H1 (cell line): Measurements from ENCODE around the gene DUSP21. TPM values are rescaled to one million over a fixed set of nuclear protein-coding genes. Genes with fewer than 3 reads are reported as not detected.

Source experiments
- CTCF ChIA-PET: fragments of 300-600 bp; sonication (Branson Sonifier 250); formaldehyde crosslinking; loops from one replicate; lab custom pipeline; 2021; ENCODE audit not compliant: partially characterized antibody; lab: Charles Lee
- POLR2A ChIA-PET: fragments of 300-600 bp; sonication (Branson Sonifier 250); formaldehyde crosslinking; loops from one replicate; lab custom pipeline; 2021; ENCODE audit warnings: inconsistent platforms; ENCODE audit not compliant: partially characterized antibody; lab: Charles Lee
- DNase-seq, 2 experiments: peaks; one replicate each; pipeline versions ENCODE4 v3.0.0 to v3.0.0-alpha.2; 2010 to 2022; ENCODE audit warnings: low spot score in 2 of 2, low read depth in 1 of 2, mixed read lengths in 1 of 2
- FAIRE-seq: peaks from 2 replicates; lab custom pipeline; 2011; peaks lifted over from hg19 to GRCh38; lab: Jason Lieb, UNC
- H2AFZ ChIP-seq: 2 replicates; pipeline ENCODE4 v1.8.1; 2012; ENCODE audit warnings: low read length, inconsistent platforms
- H2AK5ac ChIP-seq: 2 replicates; pipeline ENCODE4 v1.6.1; 2013; ENCODE audit warnings: low read depth, low read length
- H2BK120ac ChIP-seq: replicated peaks from 2 replicates; pipeline ENCODE3; 2013; ENCODE audit warnings: low read depth, low read length, inconsistent platforms
- H2BK12ac ChIP-seq: 2 replicates; pipeline ENCODE4 v1.6.1; 2013; ENCODE audit warnings: low read depth, low read length
- H2BK15ac ChIP-seq: 2 replicates; pipeline ENCODE4 v1.6.1; 2013; ENCODE audit warnings: low read length
- H2BK20ac ChIP-seq: 2 replicates; pipeline ENCODE4 v1.6.1; 2013; ENCODE audit warnings: low read length
- H2BK5ac ChIP-seq: 2 replicates; pipeline ENCODE4 v1.6.1; 2013; ENCODE audit warnings: low read depth, low read length
- H3K14ac ChIP-seq: 2 replicates; pipeline ENCODE4 v1.6.1; 2013; ENCODE audit warnings: inconsistent platforms; ENCODE audit not compliant: insufficient read length
- H3K18ac ChIP-seq: 2 replicates; pipeline ENCODE4 v1.6.1; 2013; ENCODE audit warnings: low read length; ENCODE audit errors: extremely low read depth
- H3K23ac ChIP-seq: 2 replicates; pipeline ENCODE4 v1.6.1; 2013; ENCODE audit warnings: inconsistent platforms; ENCODE audit not compliant: insufficient read length
- H3K23me2 ChIP-seq: 2 replicates; pipeline ENCODE4 v1.6.1; 2013; ENCODE audit warnings: low read depth, low read length
- H3K27ac ChIP-seq: 2 replicates; pipeline ENCODE4 v1.6.1; 2011; ENCODE audit warnings: low read depth, low read length, inconsistent platforms
- H3K27me3 ChIP-seq, 4 experiments: replicated peaks in 1 of 4; 1 replicate in 1 of 4; 2 replicates in 3 of 4; pipeline versions ENCODE4 v1.6.1 to v1.8.1; 2011 to 2013; ENCODE audit warnings: low read length in 3 of 4, mild to moderate bottlenecking in 3 of 4, inconsistent platforms in 2 of 4, mixed read lengths in 2 of 4, moderate library complexity in 1 of 4; ENCODE audit not compliant: control insufficient read depth in 3 of 4, insufficient read depth in 3 of 4; ENCODE audit errors: extremely low read depth in 1 of 4
- H3K36me3 ChIP-seq, 4 experiments: 2 replicates each; pipeline versions ENCODE4 v1.6.1 to v1.8.1; 2011 to 2013; ENCODE audit warnings: mild to moderate bottlenecking in 4 of 4, low read length in 3 of 4, moderate library complexity in 2 of 4, control low read depth in 1 of 4, inconsistent platforms in 1 of 4; ENCODE audit not compliant: insufficient read depth in 4 of 4, control insufficient read depth in 2 of 4
- H3K4ac ChIP-seq: replicated peaks from 2 replicates; pipeline ENCODE3; 2013; ENCODE audit warnings: low read length, low read depth, mixed read lengths, inconsistent platforms; ENCODE audit not compliant: insufficient read length
- H3K4me1 ChIP-seq, 4 experiments: replicated peaks in 1 of 4; 1 replicate in 1 of 4; 2 replicates in 3 of 4; pipeline versions ENCODE4 v1.6.1 to v1.8.1; 2011 to 2013; ENCODE audit warnings: low read length in 3 of 4, inconsistent platforms in 2 of 4, mixed read lengths in 1 of 4; ENCODE audit not compliant: insufficient read depth in 4 of 4, control insufficient read depth in 3 of 4
- H3K4me2 ChIP-seq, 2 experiments: 2 replicates each; pipeline versions ENCODE4 v1.6.1 to v1.8.1; 2011 to 2013; ENCODE audit warnings: low read depth in 2 of 2, low read length in 2 of 2, control low read depth in 1 of 2, inconsistent platforms in 1 of 2, mild to moderate bottlenecking in 1 of 2; ENCODE audit not compliant: insufficient read depth in 1 of 2
- H3K4me3 ChIP-seq, 4 experiments: fragments of 200-600, 300-600 bp in 1 of 4; sonication (generic), shearing (Covaris generic), sonication (Bioruptor Twin) in 1 of 4; 2 replicates each; pipeline versions ENCODE4 v1.5.1 to v1.8.1; 2011 to 2016; ENCODE audit warnings: low read length in 4 of 4, low read depth in 3 of 4, control low read depth in 2 of 4, inconsistent platforms in 2 of 4, mild to moderate bottlenecking in 2 of 4, mixed read lengths in 1 of 4, moderate library complexity in 1 of 4; ENCODE audit not compliant: insufficient read depth in 2 of 4; ENCODE audit errors: extremely low read depth in 1 of 4
- H3K56ac ChIP-seq: replicated peaks from 2 replicates; pipeline ENCODE3; 2013; ENCODE audit warnings: low read depth, mild to moderate bottlenecking, mixed read lengths, low read length, inconsistent platforms; ENCODE audit not compliant: insufficient read length
- H3K79me1 ChIP-seq: 2 replicates; pipeline ENCODE4 v1.6.1; 2013; ENCODE audit warnings: low read depth, low read length, control low read depth
- H3K79me2 ChIP-seq, 2 experiments: 2 replicates each; pipeline versions ENCODE4 v1.6.1 to v1.8.1; 2012 to 2013; ENCODE audit warnings: low read length in 2 of 2, mild to moderate bottlenecking in 2 of 2, inconsistent platforms in 1 of 2; ENCODE audit not compliant: insufficient read depth in 2 of 2, control insufficient read depth in 1 of 2
- H3K9ac ChIP-seq, 4 experiments: replicated peaks in 1 of 4; 1 replicate in 1 of 4; 2 replicates in 3 of 4; pipeline versions ENCODE4 v1.6.1 to v1.8.1; 2011 to 2013; ENCODE audit warnings: low read depth in 3 of 4, low read length in 3 of 4, control low read depth in 2 of 4, mild to moderate bottlenecking in 2 of 4, moderate library complexity in 2 of 4, inconsistent platforms in 1 of 4; ENCODE audit errors: extremely low read depth in 1 of 4
- H3K9me3 ChIP-seq, 2 experiments: 2 replicates each; pipeline versions ENCODE4 v1.6.1 to v1.8.1; 2012 to 2013; ENCODE audit warnings: mild to moderate bottlenecking in 2 of 2, moderate library complexity in 2 of 2, control low read depth in 1 of 2, inconsistent platforms in 1 of 2, low read depth in 1 of 2, low read length in 1 of 2, mixed read lengths in 1 of 2; ENCODE audit not compliant: insufficient read depth in 2 of 2
- H4K20me1 ChIP-seq, 2 experiments: replicated peaks in 1 of 2; 2 replicates each; pipeline versions ENCODE3 to v1.8.1; 2011 to 2013; ENCODE audit warnings: inconsistent platforms in 2 of 2, low read length in 2 of 2, mild to moderate bottlenecking in 1 of 2; ENCODE audit not compliant: insufficient read depth in 2 of 2, control insufficient read depth in 1 of 2
- H4K5ac ChIP-seq: 2 replicates; pipeline ENCODE4 v1.6.1; 2013; ENCODE audit warnings: low read length, low read depth, mixed read lengths, inconsistent platforms; ENCODE audit not compliant: insufficient read length
- H4K8ac ChIP-seq: 2 replicates; pipeline ENCODE4 v1.8.0; 2013; ENCODE audit warnings: mild to moderate bottlenecking, moderate library complexity, low read length, inconsistent platforms; ENCODE audit not compliant: insufficient read depth; ENCODE audit errors: extremely low read depth
- H4K91ac ChIP-seq: replicated peaks from 2 replicates; pipeline ENCODE3; 2013; ENCODE audit warnings: low read length, mixed read lengths, inconsistent platforms; ENCODE audit not compliant: insufficient read length
- CBX5 ChIP-seq: fragments of 300-800, 300-1000 bp; sonication (generic); IDR thresholded peaks from 2 replicates; pipeline ENCODE4 v1.7.1; 2016; ENCODE audit warnings: antibody characterized with exemption, low read length, low read depth
- CBX8 ChIP-seq: fragments of 300-800, 300-1000 bp; sonication (generic); IDR thresholded peaks from 2 replicates; pipeline ENCODE4 v1.7.1; 2016; ENCODE audit warnings: low read depth, low read length, borderline replicate concordance
- KDM4A ChIP-seq: IDR thresholded peaks from one replicate; pipeline ENCODE4 v1.7.1; 2012; ENCODE audit warnings: low read depth, mild to moderate bottlenecking, moderate library complexity, low read length, inconsistent platforms; ENCODE audit not compliant: severe bottlenecking
- KDM5A ChIP-seq: fragments of 200-600 bp; IDR thresholded peaks from 2 replicates; pipeline ENCODE4 v1.7.1; 2012; ENCODE audit warnings: mild to moderate bottlenecking, low read length, inconsistent platforms, mixed read lengths
- NRF1 ChIP-seq: IDR thresholded peaks from 2 replicates; pipeline ENCODE4 v1.6.1; 2011; ENCODE audit warnings: mild to moderate bottlenecking, low read depth, low read length, improper control_type of control experiment
- PHF8 ChIP-seq: fragments of 200-600 bp; sonication (generic); conservative IDR thresholded peaks from 2 replicates; pipeline ENCODE4 v1.7.1; 2012; ENCODE audit warnings: low read depth, mild to moderate bottlenecking, inconsistent platforms, low read length, moderate library complexity
- RBBP5 ChIP-seq: IDR thresholded peaks from 2 replicates; pipeline ENCODE4 v1.7.1; 2012; ENCODE audit warnings: low read depth, mild to moderate bottlenecking, inconsistent platforms, low read length, moderate library complexity, borderline replicate concordance
- WGBS, 2 experiments: shearing (Covaris generic) in 1 of 2; methylation state at CpG; one replicate each; pipeline versions ENCODE4 v1.1.6 to v1.1.7; 2013 to 2015; ENCODE audit warnings: low lambda C conversion rate in 2 of 2, mixed read lengths in 2 of 2, inconsistent platforms in 1 of 2, low coverage in 1 of 2, missing lambda C conversion rate in 1 of 2; ENCODE audit not compliant: insufficient replicate concordance in 2 of 2, insufficient coverage in 1 of 2, insufficient read length in 1 of 2; ENCODE audit errors: extremely low coverage in 1 of 2, missing lambda C conversion rate in 1 of 2; 5-methylcytosine and 5-hydroxymethylcytosine counted together
- polyA plus RNA-seq, 7 experiments: library from polyadenylated mRNA; depleted of rRNA in 3 of 7; stranded (reverse) in 5 of 7; unstranded in 2 of 7; fragments of >200 nt in 5 of 7; fragments of 200-250 nt in 2 of 7; gene quantifications; 1 replicate in 5 of 7; 2 replicates in 1 of 7; 4 replicates in 1 of 7; pipeline versions ENCODE4 v1.2.1 to v1.2.3, GENCODE V29; 2011 to 2013; ENCODE audit warnings: missing spikeins in 2 of 7, mixed read lengths in 2 of 7
- total RNA-seq: library from RNA; stranded (reverse); fragmentation: NEBNext Ultra II Directional; extraction: Animal tissue kit (Norgen Biotek cat#: 25700); gene quantifications from 2 replicates; pipeline ENCODE4 v1.2.1, GENCODE V29; 2021
- TF ChIP-seq, protein P1 (sequence below), 3 experiments: IDR thresholded peaks; 1 replicate in 2 of 3; 2 replicates in 1 of 3; pipeline versions ENCODE4 v1.5.1 to v1.6.1; 2011; ENCODE audit warnings: low read length in 3 of 3, mild to moderate bottlenecking in 3 of 3, inconsistent platforms in 2 of 3, low read depth in 1 of 3, moderate library complexity in 1 of 3; ENCODE audit not compliant: insufficient read depth in 1 of 3; ENCODE audit errors: control extremely low read depth in 1 of 3

The DUSP21 gene
- total and polyA plus RNA-seq, 2 of the 8 experiments (the other 6 are each of a cell fraction or from before 2014, with no cell fraction given) = not detected

DNA sequence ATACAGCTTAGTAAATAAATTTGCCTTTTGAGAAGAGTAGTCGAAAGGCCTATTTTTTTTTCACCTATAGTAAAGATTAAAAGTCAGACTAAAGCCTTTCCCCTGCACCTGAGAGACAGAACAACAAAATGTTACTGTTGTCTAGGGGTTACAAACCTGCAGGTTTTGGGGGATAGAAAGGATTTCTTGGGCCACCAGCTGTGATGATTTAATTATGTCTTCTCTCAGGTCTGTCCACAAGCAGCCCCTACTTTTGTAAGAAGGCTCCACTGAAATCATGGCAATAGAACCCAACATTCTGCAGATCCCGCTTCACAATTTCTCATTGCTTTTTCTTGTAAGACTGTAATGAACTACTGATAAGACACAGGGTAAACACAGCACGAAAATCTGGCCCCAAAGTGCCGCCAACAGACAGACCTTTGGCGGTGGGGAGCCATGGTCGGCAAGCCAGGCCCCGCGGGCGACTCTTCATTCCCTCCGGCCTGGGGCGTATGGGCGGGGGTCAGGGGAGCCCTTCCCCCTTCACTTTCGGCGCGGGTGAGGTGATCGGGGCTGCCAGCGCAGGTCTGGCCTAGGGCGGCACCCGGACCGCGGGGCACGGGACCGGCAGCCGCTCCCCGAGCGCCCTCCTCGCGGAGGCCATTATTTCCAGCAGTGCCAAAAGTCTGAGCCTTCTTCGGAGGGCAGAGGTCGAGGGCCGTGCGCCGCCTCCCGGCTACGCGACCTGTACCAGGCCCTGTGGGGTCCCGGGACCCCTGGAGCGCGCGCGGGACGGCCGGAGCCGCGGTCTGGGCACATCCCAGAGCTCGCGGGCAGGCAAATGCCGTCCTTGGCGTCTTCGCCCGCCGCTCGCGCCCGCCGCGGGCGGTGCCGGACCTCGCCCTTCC, 28.4 kb downstream of the DUSP21 start:
- H4K5ac ChIP-seq = peak overlapping the region; percentile 19
- peaks cover 3 to 41% of the 10 kb centered on the region in 2 experiments; a peak in 3 of 4 replicates for H3K79me2 ChIP-seq
- 16% methylated on average over 5 of the region's 60 CpGs; no CpG with 5 or more reads in 1 of the 2 experiments for WGBS, 2 experiments
- H3K9ac ChIP-seq = peak overlapping the region; percentile 61 to 87 (median 74); a peak in 6 of 7 replicates
- no peak overlapping the region for H2BK15ac ChIP-seq
- no peaks in the 10 kb centered on the region for H4K20me1 ChIP-seq
- DNase-seq (no peak), FAIRE-seq (no peak)
- peaks cover 0 to 3% (median 0%) of the 10 kb centered on the region in 4 experiments; a peak in 1 of 8 replicates for H3K36me3 ChIP-seq
- peak overlapping the region; percentile 39 to 84 (median 68) for H3K4me3 ChIP-seq
- H3K27ac ChIP-seq = peak overlapping the region; percentile 86
- ChIA-PET POLR2A (interaction anchor here (0.7 to 1.0 kb wide), 5 partner anchors 61 to 125 kb away, joined by 3 to 5 read pairs (median 3); no protein-coding TSS in a partner anchor), CTCF (interaction anchor here (0.6 to 0.9 kb wide), 3 partner anchors 8 to 258 kb away, joined by 3 read pairs; no protein-coding TSS in a partner anchor)
- no peak overlapping the region for H2BK12ac ChIP-seq
- no peak overlapping the region for H2BK120ac ChIP-seq
- H3K56ac ChIP-seq = no peak overlapping the region
- H3K23me2 ChIP-seq = peaks cover 4% of the 10 kb centered on the region; the same call in 1 of the 2 replicates
- H3K14ac ChIP-seq = no peak overlapping the region
- H3K79me1 ChIP-seq = no peaks in the 10 kb centered on the region
- no peak overlapping the region for H3K23ac ChIP-seq
- H2AK5ac ChIP-seq = no peak overlapping the region
- H2BK5ac ChIP-seq = no peak overlapping the region
- H3K27me3 ChIP-seq = no peaks in the 10 kb centered on the region
- H3K4ac ChIP-seq = no peak overlapping the region
- H3K4me2 ChIP-seq = peak overlapping the region; percentile 60 to 67
- no peak overlapping the region; the same call in none of the 2 replicates for H3K18ac ChIP-seq
- no peaks in the 10 kb centered on the region for H3K9me3 ChIP-seq
- H2AFZ ChIP-seq = no peak overlapping the region
- no peak overlapping the region for H4K91ac ChIP-seq
- H2BK20ac ChIP-seq = no peak overlapping the region
- H4K8ac ChIP-seq = peak overlapping the region; percentile 93
- H3K4me1 ChIP-seq = peaks cover 0 to 3% (median 1%) of the 10 kb centered on the region in 4 experiments; a peak in 2 of 7 replicates
- TF ChIP-seq PHF8 = peak; percentile 63
- no peak for TF ChIP-seq CBX5
- TF ChIP-seq, protein P1, sequence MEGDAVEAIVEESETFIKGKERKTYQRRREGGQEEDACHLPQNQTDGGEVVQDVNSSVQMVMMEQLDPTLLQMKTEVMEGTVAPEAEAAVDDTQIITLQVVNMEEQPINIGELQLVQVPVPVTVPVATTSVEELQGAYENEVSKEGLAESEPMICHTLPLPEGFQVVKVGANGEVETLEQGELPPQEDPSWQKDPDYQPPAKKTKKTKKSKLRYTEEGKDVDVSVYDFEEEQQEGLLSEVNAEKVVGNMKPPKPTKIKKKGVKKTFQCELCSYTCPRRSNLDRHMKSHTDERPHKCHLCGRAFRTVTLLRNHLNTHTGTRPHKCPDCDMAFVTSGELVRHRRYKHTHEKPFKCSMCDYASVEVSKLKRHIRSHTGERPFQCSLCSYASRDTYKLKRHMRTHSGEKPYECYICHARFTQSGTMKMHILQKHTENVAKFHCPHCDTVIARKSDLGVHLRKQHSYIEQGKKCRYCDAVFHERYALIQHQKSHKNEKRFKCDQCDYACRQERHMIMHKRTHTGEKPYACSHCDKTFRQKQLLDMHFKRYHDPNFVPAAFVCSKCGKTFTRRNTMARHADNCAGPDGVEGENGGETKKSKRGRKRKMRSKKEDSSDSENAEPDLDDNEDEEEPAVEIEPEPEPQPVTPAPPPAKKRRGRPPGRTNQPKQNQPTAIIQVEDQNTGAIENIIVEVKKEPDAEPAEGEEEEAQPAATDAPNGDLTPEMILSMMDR (IDR thresholded peaks at IDR 0.05; ENCODE audit: control extremely low read depth in 1 of 3, insufficient read depth in 1 of 3, low read depth in 1 of 3, low read length in 3 of 3) = no peak
- no peak for TF ChIP-seq KDM5A
- TF ChIP-seq RBBP5 = 0 out of 2 replicates have a peak, but pooled peaks have one; percentile 42
- TF ChIP-seq KDM4A = peak; percentile 18
- no peak for TF ChIP-seq CBX8
- no peak for TF ChIP-seq NRF1
